ENCODE data around the gene KCNG4.
"Not testable (repeated sequence)": the region's sequence is repeated elsewhere in the genome, so short reads cannot be mapped to it uniquely, and the experiment has no call there.

The KCNG4 gene

DNA sequence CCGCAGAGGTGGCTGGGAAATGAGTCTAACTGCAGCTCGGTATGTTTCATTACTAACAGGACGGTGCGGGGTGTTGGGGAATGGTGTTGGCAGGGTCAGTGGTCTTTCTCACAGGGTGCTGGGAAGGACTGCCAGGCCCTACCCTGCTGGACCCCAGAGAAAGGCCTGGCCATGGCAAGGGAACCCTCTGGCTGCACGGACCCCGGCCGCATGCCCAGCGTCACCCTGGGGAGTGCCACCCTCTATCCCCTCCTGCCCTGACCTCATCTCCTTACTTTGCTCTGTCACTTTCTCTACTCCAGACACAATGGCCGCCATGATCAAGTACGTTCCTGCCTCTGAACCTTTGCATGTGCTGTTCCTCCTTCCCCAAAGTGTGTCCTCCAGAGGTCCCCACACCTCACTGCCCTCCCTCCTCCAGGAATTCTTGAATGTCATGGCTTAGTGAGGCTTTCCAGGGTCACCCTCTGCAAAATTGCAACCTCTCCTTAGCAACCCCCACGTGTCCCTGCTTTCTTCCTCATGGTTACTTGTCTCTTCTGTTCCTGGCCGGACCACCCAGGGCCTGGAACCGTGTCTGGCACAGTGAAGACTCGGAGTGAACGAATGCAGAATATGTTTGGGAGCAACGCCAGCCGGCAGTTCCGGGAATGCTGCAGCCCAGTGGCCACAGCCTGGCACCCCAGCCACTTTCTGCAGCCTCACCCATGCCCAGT, 33.7 kb downstream of the KCNG4 start:
- DNase-seq (ENCODE audit: low spot score): no peak

DNA sequence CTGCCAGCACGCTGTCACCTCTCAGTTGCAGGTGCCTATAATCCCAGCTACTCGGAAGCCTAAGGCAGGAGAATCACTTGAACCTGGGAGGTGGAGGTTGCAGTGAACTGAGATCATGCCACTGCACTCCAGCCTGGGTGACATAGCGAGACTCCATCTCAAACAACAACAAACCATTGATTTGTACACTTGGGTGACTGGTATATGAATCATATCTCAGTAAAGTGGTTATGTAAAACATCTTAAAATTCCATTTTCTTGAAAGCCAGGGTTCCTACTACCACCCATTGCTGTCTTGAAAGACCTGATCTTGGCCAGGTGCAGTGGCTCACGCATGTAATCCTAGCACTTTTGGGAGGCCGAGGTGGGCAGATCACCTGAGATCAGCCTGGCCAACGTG, 34.7 kb downstream of the KCNG4 start:
- not testable (repeated sequence) for DNase-seq (ENCODE audit: low spot score)

DNA sequence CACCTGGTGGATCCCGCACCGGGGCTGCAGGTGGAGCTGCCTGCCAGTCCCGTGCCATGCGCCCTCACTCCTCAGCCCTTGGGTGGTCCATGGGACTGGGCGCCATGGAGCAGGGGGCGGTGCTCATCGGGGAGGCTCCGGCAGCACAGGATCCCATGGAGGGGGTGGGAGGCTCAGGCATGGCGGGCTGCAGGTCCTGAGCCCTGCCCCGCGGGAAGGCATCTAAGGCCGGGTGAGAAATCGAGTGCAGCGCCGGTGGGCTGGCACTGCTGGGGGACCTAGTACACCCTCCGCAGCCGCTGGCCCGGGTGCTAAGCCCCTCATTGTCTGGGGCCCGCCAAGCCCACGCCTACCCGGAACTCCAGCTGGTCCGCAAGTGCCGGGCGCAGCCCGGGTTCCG, 35.3 kb downstream of the KCNG4 start:
- DNase-seq (ENCODE audit: low spot score): not testable (repeated sequence)

DNA sequence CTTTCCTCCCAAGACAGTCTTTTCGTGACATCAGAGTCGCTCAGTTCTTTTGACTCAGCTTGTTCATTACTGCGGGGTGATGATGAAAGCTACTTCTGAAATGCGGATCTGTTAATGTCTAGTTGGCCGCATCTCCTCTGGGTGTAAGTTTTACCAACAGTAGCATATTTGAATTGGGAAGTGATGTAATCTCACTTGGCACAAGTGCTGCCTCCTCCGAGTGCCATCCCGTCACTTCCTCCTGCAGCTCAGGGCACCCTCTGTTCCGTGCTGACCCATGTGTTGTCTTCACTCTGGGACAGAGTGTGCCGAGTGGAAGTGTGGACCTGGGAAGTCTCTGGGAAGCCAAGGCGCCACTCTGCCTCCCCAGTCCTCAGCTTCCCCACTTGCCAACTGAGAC, 40.0 kb downstream of the KCNG4 start:
- no peak for DNase-seq (ENCODE audit: low spot score)

DNA sequence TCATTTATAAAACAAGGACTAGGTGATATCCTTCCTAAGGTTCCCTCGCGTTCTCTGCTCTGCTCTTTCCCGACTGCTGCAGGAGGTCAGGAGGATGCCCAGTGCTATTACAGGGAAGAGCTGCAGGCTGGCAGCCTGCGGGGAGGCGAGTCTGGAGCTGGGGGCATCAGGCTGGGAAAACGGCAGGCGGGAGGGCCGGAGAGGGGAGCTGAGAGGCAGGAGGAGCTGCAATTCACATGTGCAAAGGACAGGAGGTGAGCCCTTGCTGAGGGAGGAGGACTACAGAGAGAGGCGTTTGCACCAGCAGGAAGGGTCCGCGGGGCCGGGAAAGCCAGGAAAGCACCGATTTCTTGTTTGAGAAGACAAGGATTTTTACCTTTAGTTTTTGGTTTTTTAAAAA, 40.7 kb downstream of the KCNG4 start:
- no peak for DNase-seq (ENCODE audit: low spot score)

DNA sequence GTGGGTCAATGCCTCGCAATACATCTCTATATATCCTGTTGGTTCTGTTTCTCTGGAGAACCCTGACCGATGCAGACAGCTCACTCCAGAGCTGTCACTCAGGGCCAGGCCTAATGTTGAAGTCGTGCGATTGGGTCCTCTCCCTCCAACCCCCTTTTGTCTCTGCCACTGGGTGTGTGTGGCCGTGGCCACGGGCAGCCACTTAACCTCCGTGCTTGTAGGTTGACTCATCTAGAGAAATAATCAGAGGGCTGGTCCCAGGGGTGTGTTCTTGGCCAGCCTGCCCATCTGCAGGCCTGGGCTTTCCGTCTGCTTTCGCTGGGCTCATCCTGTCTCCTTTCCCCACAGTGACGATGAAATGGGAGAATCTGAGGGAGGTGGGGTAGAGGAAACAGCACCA, 41.4 kb downstream of the KCNG4 start:
- peak; percentile 48 for DNase-seq (ENCODE audit: low spot score)

DNA sequence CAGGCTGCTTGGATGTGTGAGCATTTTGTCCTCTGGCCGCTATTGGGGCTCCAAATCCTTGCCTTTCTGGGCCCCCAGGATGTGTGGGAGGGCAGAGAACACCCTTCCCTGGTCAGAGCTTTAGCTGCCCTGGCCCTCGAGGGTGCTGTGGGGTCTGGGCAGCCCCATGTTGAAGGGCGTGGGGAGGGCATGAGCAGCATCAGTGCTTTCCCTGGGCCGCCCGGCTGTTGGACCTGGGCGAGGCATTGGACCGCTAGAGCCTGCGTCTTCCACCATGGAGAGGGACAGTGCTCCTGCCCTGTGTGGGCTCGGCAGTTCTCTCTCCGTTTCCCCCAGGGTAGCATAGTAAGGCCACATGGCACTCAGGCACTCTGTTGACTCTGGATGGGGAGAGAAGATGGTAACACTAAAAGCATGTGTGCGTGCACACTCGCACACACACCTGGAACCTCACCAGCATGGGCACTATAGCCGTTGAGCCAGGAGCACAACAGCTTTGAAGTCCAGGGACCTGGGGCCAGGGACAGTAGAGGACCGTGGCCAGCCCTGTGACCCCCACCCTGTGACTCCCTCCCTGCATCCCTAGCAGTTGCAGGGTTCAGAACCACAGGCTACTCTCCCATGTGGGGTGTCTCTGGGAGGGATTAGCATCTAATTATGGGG, 42.2 kb downstream of the KCNG4 start:
- no peak for DNase-seq (ENCODE audit: low spot score)

DNA sequence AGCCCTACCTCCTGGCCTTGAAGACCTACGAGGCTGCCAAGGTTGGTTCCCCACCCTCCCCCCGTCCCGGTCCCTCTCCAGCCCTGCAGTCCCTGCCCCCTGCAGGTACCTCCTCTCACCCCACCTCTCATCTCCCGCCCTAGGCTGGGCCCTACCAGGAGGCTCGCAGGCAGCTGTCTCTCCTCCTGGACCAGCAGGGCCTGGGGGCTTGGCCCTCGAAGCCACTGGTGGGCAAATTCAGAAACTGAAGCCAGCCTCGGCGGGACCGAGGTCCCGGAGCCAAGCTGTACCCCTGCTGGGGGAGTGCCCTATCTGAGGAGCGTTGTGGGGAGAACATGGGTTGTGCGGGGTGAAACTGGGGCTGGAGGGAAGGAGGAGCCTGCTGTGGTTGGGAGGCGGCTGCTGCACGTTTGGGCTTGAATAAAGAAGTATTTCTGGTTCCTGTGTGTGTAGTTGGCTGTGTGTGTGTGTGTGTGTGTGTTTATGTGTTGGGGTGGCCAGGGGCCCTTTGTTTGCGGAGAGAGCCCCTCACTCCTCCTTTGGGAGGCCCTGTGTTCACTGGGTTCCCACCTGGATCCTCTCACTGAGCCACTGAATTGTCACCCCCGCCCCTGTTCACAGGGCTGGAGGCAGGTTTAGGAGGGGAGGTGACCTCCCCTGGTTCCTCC, 43.0 kb downstream of the KCNG4 start:
- DNase-seq (ENCODE audit: low spot score): no peak

DNA sequence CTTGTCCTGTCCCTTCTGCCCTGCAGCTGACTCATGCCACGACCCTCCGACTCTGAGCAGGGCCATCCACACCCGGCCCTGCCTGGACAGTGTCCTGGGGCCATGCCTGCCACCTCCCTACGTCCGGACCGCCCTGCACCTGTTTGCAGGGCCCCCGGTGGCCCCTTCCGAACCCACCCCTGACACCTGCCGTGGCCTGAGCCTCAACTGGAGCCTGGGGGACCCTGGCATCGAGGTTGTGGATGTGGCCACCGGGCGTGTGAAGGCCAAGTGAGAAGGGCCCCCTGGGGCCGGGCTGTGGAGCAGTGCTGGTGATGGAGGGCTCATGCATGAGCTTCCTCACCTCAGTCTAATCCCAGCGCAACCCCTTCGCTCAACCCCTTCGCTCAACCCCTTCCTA, 43.7 kb downstream of the KCNG4 start:
- DNase-seq (ENCODE audit: low spot score): no peak

DNA sequence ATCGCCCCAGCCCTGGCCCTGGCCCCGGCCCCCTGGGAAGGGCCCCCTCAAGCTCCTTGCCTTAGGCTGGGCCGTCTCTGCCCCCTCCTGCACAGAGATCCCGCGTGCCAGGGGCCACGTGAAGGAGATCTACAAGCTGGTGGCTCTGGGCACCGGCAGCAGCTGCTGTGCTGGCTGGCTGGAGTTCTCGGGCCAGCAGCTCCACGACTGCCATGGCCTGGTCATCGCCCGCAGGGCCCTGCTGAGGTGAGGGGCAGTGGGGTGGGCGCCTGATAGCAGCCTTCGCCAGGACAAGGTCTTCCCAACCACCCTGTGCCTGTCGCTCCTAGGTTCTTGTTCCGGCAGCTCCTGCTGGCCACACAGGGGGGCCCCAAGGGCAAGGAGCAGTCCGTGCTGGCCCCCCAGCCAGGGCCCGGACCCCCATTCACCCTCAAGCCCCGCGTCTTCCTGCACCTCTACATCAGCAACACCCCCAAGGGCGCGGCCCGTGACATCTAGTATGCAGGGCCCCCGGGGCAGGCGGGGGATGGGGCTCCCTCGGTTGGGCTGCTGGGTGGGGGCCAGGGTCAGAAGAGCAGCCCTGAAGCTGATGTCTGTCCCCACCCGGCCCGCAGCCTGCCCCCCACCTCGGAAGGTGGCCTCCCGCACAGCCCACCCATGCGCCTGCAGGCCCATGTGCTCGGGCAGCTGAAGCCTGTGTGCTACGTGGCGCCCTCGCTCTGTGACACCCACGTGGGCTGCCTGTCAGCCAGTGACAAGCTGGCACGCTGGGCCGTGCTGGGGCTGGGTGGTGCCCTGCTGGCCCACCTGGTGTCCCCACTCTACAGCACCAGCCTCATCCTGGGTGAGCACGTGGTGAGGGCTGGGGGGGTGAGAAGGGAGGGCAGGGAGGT, 44.4 kb downstream of the KCNG4 start:
- no peak for DNase-seq (ENCODE audit: low spot score)

DNA sequence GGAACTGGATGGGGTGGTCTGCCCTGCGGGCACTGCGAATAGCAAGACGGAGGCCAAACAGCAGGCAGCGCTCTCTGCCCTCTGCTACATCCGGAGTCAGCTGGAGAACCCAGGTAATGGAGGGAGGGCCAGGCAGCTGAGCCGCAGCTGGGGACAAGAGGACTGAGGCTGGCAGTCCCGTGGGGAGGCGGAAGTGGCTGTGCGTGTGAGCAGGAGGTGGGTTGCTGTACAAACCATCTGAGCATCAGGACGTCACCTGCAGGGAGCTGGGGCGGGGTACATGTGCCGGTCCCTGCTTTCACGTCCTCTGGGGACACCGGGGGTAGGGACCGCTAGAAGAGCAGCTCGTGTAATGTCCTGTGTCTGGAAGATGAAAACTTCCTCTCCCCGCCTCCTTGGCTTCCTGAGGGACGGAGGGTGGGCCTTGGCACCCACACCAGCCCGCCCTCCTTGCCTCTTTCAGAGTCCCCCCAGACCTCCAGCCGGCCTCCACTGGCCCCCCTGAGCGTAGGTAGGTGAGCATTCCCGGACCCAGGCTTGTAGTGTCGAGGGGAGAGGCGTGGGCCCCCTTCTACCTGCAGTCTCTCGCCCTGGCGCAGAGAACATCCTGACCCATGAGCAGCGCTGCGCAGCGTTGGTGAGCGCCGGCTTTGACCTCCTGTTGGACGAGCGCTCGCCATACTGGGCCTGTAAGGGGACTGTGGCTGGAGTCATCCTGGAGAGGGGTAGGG, 45.2 kb downstream of the KCNG4 start:
- DNase-seq (ENCODE audit: low spot score): no peak

DNA sequence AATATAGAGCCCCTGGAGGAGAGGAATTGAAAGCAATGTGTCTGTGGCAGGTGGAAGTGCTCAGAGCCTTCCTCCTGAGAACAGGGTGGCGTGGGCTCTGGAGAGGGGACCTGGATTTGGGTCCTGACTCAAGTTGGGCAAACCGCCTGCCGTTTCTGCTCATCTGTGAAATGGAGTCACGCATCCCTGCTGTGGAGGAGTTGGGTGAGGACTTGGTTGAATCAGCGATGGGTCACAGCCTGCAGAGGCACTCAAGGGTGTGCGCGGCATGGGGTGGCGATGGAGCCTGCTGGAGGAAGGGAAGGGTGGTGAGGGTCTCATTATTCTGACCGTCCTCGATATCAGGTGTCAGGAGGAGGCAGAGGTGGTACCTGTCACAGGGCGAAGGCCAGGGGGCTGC, 45.8 kb downstream of the KCNG4 start:
- DNase-seq (ENCODE audit: low spot score): no peak

DNA sequence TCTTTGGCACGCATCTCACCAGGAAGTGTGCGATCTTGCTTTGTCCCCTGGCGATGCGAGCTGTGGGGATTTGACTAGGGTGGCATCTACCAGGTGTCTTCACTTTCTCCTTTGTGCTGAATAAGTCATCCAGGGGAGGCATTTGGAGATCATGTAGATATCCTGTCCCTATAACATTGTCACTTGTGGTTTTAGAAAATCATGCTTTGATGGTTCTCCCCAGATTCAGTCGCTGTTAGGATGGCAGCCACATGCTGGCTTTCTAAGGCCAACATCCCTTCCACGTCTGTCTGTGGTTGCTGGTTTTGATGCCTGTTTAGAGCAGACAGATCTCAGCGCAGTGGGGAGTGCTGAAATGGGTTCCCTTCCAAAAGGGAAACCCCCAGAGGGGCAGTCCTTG, 46.3 kb downstream of the KCNG4 start:
- DNase-seq (ENCODE audit: low spot score): no peak

DNA sequence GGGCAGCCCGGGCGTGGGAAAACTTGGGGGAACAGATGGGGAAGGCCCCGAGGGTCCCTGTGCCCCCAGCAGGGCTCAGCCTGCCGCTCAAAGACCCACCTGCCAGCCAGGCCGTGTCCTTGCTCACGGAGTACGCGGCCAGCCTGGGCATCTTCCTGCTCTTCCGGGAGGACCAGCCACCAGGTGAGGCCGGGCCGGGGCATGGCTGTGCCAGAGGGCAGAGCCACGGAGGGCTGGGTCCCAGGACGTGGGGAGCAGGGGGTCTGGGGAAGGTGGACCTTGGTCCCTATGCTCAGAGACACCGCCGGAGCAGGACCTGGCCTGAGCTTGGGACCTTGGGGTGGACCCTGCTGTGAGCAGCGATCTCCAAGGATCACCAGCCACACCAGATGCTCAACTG, 48.3 kb downstream of the KCNG4 start:
- DNase-seq (ENCODE audit: low spot score): no peak

DNA sequence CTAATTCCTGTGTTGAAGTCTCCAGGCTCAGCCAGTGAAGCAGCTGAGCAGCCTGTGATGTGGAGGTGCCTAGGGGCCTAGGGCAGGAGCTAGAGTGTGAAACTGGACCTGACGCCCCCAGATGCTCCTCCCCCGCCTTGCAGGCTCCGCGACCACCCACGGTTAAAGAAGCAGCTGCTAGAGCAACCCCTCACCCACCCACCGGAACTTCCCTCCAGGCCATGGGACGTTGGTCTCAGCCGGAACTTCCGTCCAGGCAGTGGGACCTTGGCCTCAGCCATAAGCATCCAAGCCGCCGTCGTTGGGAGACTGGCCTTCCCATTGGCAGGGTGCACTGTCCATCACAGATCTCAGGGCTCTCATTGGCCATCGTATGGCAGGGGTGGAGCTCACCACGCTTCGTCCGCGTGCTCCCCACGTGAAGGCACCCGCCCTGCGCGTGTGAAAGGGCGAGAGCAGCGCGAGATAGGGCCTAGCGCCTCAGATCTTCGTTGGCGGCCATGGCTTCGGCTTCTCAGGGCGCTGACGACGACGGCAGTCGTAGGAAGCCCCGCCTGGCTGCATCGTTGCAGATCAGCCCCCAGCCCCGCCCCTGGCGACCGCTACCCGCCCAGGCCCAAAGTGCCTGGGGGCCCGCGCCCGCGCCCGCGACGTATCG, 49.0 kb downstream of the KCNG4 start, which contains the start of gene ADAD2:
TSS of gene ADAD2 (plus strand) at position 427 of the 658 bp plus-strand sequence. CDS start at position 501, 74 bp downstream.
- DNase-seq (ENCODE audit: low spot score): peak; percentile 17

DNA sequence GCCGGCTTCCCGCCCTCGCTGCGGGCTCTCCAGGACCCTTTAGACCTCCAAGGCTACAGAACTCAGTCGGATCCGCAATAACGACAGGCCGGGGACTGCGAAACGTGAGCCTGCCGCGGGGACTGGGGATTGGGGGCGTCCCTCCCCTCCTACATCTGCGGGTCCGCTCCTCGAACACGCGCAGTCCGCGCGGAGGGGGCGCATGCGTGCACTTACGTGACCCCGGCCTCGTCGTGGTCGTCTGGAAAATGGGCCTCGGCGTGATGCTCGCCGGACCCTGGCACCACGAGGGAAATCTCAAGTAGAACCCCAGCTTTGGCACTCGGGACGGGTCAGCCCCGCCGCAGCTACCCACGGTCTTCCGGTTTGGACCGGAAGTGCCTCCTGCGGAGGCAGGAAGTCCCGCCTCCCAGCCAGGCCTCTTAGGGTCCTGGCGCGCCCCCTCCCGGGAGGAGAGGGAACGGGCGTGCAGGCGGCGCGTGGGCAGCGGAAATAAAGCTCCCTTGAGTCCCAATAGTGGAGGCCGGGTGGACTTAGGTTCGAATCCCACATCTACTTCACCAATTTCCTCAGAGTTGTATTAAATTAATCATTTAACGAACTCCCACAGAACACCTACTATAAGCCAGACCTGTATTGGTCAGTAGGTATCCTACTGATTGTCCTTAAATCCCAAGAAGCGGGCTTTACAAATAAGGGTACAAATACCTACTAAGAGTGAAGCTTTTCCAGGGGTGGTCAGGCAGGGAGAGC, 53.0 kb downstream of the KCNG4 start, which contains the start of gene TAF1C:
TSS of gene TAF1C (minus strand) at position 373 of the 753 bp plus-strand sequence. CDS start 2,069 bp downstream, outside the sequence.
- DNase-seq (ENCODE audit: low spot score): peak; percentile 98

DNA sequence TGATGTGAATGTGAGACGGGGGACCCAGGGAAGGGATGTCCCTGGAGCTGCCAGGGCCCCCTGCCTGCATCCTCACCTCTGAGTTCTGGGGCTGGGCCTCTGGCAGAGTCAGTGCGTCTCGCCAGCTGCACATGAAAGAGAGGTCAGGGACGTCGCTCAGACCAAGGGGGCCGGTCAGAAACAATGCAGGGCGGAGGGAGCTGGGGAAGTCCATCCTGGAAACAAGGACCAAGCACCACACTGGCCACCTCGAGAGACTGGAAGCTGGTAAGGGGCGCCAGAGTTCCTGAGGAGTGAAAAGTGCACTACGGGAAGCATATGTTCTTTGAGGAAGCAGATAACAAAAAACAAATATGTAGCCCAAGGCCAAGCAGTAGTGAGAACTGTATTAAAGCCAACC, 55.0 kb downstream of the KCNG4 start:
- no peak for DNase-seq (ENCODE audit: low spot score)

DNA sequence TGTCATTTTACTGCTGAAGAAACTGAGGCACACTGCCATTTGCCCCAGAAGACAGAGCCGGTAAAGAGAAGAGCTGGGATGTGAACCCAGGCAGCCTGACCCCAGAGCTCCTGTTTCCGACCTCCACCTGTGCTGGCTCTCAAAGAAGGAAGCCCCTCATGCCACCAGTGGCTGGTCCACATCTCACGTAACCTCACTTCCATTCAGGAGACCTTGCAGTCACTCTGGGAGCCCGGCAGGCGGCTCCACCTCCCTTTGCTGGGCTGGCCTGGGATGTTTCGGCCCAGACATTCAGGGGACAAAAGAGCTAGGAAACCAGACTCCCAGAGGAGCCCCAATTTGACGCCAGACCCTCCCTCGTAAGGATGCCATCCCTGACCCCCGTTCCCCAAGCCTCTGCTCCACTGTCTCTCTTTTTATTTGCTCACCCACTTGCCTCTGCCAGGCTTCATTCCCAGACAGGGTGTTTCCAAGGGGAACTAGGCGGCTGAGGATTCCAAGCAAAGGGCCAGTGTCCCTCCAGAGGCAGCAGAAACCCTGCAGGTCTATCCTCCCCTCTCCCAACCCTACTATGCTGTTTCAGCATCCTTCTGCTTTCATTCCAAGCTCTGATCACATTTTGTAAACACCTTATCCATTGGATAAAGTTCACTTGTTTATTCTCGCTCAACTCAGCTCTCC, 55.8 kb downstream of the KCNG4 start:
- DNase-seq (ENCODE audit: low spot score): no peak

DNA sequence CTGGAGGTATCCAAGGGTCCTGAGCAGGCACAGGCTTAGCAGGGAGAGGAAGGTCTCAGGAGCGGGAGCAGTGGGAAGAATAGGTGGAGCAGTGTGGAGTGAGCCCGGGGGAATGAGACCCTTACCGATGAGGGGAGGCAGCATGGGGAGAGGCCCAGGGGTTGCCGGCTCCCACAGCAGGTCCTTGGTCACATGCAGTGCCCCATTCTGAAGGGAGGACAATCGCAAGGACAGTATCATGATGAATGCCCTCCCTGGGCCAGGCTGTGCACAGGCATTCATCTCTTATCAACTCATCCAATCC, 56.3 kb downstream of the KCNG4 start:
- no peak for DNase-seq (ENCODE audit: low spot score)
